Measurements from ENCODE around the gene CKS1B. TPM values are rescaled to one million over a fixed set of nuclear protein-coding genes. Genes with fewer than 3 reads are reported as not detected.

CKS1B gene
- total and polyA plus RNA-seq, 9 of the 15 experiments (the other 6 are each of a cell fraction or from before 2014, with no cell fraction given) = 215 to 1,103 (median 460) TPM

DNA sequence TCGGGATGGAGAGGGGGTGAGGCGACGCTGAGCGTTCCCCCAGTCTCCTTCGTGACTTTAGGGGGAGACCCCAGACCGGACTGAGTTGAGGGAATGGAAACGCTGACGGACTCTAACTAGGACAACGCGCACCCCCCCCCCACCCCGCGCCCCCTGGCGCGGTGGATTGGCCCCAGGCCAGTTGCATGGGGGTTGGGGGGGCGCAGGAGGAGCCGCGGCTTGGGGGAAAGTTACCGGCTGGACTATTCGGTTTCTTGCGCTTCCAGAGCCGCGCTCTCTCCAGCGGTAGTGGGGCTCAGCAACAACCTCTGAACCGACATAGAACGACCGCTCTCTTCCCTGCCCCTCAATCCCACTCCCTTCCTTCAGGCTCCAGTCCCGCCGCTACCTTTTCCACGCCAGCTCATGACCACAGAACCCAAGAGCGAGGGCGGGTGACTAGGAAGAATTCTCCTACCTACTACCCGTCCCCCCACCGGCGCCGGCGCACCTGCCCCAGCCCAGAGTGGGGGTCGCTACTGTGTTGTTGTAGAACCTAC, 28.8 kb downstream of the CKS1B start (continued):
- TF ChIP-seq, protein P1, sequence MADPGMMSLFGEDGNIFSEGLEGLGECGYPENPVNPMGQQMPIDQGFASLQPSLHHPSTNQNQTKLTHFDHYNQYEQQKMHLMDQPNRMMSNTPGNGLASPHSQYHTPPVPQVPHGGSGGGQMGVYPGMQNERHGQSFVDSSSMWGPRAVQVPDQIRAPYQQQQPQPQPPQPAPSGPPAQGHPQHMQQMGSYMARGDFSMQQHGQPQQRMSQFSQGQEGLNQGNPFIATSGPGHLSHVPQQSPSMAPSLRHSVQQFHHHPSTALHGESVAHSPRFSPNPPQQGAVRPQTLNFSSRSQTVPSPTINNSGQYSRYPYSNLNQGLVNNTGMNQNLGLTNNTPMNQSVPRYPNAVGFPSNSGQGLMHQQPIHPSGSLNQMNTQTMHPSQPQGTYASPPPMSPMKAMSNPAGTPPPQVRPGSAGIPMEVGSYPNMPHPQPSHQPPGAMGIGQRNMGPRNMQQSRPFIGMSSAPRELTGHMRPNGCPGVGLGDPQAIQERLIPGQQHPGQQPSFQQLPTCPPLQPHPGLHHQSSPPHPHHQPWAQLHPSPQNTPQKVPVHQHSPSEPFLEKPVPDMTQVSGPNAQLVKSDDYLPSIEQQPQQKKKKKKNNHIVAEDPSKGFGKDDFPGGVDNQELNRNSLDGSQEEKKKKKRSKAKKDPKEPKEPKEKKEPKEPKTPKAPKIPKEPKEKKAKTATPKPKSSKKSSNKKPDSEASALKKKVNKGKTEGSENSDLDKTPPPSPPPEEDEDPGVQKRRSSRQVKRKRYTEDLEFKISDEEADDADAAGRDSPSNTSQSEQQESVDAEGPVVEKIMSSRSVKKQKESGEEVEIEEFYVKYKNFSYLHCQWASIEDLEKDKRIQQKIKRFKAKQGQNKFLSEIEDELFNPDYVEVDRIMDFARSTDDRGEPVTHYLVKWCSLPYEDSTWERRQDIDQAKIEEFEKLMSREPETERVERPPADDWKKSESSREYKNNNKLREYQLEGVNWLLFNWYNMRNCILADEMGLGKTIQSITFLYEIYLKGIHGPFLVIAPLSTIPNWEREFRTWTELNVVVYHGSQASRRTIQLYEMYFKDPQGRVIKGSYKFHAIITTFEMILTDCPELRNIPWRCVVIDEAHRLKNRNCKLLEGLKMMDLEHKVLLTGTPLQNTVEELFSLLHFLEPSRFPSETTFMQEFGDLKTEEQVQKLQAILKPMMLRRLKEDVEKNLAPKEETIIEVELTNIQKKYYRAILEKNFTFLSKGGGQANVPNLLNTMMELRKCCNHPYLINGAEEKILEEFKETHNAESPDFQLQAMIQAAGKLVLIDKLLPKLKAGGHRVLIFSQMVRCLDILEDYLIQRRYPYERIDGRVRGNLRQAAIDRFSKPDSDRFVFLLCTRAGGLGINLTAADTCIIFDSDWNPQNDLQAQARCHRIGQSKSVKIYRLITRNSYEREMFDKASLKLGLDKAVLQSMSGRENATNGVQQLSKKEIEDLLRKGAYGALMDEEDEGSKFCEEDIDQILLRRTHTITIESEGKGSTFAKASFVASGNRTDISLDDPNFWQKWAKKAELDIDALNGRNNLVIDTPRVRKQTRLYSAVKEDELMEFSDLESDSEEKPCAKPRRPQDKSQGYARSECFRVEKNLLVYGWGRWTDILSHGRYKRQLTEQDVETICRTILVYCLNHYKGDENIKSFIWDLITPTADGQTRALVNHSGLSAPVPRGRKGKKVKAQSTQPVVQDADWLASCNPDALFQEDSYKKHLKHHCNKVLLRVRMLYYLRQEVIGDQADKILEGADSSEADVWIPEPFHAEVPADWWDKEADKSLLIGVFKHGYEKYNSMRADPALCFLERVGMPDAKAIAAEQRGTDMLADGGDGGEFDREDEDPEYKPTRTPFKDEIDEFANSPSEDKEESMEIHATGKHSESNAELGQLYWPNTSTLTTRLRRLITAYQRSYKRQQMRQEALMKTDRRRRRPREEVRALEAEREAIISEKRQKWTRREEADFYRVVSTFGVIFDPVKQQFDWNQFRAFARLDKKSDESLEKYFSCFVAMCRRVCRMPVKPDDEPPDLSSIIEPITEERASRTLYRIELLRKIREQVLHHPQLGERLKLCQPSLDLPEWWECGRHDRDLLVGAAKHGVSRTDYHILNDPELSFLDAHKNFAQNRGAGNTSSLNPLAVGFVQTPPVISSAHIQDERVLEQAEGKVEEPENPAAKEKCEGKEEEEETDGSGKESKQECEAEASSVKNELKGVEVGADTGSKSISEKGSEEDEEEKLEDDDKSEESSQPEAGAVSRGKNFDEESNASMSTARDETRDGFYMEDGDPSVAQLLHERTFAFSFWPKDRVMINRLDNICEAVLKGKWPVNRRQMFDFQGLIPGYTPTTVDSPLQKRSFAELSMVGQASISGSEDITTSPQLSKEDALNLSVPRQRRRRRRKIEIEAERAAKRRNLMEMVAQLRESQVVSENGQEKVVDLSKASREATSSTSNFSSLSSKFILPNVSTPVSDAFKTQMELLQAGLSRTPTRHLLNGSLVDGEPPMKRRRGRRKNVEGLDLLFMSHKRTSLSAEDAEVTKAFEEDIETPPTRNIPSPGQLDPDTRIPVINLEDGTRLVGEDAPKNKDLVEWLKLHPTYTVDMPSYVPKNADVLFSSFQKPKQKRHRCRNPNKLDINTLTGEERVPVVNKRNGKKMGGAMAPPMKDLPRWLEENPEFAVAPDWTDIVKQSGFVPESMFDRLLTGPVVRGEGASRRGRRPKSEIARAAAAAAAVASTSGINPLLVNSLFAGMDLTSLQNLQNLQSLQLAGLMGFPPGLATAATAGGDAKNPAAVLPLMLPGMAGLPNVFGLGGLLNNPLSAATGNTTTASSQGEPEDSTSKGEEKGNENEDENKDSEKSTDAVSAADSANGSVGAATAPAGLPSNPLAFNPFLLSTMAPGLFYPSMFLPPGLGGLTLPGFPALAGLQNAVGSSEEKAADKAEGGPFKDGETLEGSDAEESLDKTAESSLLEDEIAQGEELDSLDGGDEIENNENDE (IDR thresholded peaks at IDR 0.05; ENCODE audit: low read depth, low read length) = no peak
- TF ChIP-seq E2F4 (CRISPR knock-in tag; IDR thresholded peaks at IDR 0.05; ENCODE audit: low read depth) (no peak), KAT8 (IDR thresholded peaks at IDR 0.05; ENCODE audit: low read depth) (no peak), ZNF174 (CRISPR knock-in tag; IDR thresholded peaks at IDR 0.05) (no peak), KDM2B (CRISPR knock-in tag; IDR thresholded peaks at IDR 0.05) (no peak), NR1H2 (CRISPR knock-in tag; IDR thresholded peaks at IDR 0.05) (peak; percentile 70; the same call in 1 of the 2 replicates), SMARCB1 (IDR thresholded peaks at IDR 0.05; ENCODE audit: insufficient read length, low read depth) (no peak), EWSR1 (IDR thresholded peaks at IDR 0.05; ENCODE audit: borderline replicate concordance, low read depth, partially characterized antibody) (no peak), RAD21 (CRISPR knock-in tag; conservative IDR thresholded peaks at IDR 0.05 in 1 of 2, IDR thresholded peaks at IDR 0.05 in 1 of 2) (no peak), HNRNPUL1 (IDR thresholded peaks at IDR 0.05; ENCODE audit: low read length) (no peak), HINFP (tag; conservative IDR thresholded peaks at IDR 0.05; ENCODE audit: low read depth) (no peak), ZBED1 (IDR thresholded peaks at IDR 0.05) (no peak), KDM5B (IDR thresholded peaks at IDR 0.05; ENCODE audit: insufficient replicate concordance, low read depth, low read length) (peak; percentile 63)
